Measurements from ENCODE around the gene NRP2. TPM values are rescaled to one million over a fixed set of nuclear protein-coding genes. Genes with fewer than 3 reads are reported as not detected.

The NRP2 gene
- total and polyA plus RNA-seq, 4 donors = 57.7 to 79.1 (median 62.4) TPM

DNA sequence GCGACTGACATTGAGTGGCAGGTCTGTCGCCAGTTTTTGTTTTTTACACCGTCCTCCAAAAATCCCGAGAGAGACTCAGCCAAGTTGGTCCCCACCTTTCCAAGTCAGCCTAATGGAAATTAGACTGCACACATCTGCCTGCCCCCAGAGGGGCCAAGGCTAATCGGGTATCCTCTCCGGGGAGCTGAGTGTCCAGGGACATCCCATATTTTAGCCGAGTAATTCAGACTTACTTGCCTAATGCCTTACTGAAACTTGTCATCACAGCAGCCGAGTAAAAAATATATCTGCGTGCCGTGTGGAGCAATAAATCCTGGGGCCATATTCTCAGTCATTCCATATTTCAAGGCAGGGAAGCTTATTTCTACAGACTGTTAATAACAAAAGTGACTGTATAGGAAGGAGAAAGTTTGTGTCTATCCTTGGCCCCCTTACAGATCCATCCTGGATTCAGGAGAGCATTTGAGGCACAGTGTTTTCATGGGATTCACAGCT is 38.9 kb upstream of the NRP2 start:
- Histone ChIP-seq H3K4me1 (ENCODE audit: control insufficient read depth, insufficient read depth, low read length) (no peaks in the 10 kb centered on the region), H3K4me3 (ENCODE audit: low read depth, low read length) (no peak overlapping the region), H3K27ac (ENCODE audit: low read depth, low read length) (no peak overlapping the region), H3K36me3 (ENCODE audit: control insufficient read depth, insufficient read depth, low read length) (no peaks in the 10 kb centered on the region), H3K9me3 (ENCODE audit: control insufficient read depth, insufficient read depth, low read length) (no peaks in the 10 kb centered on the region), H3K27me3 (ENCODE audit: control insufficient read depth, insufficient read depth, low read length) (no peaks in the 10 kb centered on the region)
- 77% methylated on average over 10 of the region's 10 CpGs for WGBS (ENCODE audit: insufficient coverage)
- DNase-seq (ENCODE audit: low read depth in 4 of 6, low spot score in 6 of 6) = peak in 1 of 6 donors; percentile 35

GRCh38 chr2:205644018-205644417 is 38.3 kb upstream of the NRP2 start:
- Histone ChIP-seq H3K9me3 (ENCODE audit: control insufficient read depth, insufficient read depth, low read length) (no peaks in the 10 kb centered on the region), H3K4me1 (ENCODE audit: control insufficient read depth, insufficient read depth, low read length) (no peaks in the 10 kb centered on the region), H3K27me3 (ENCODE audit: control insufficient read depth, insufficient read depth, low read length) (no peaks in the 10 kb centered on the region), H3K4me3 (ENCODE audit: low read depth, low read length) (no peak overlapping the region), H3K27ac (ENCODE audit: low read depth, low read length) (no peak overlapping the region), H3K36me3 (ENCODE audit: control insufficient read depth, insufficient read depth, low read length) (no peaks in the 10 kb centered on the region)
- DNase-seq (ENCODE audit: low read depth in 4 of 6, low spot score in 6 of 6) = no peak
- WGBS (ENCODE audit: insufficient coverage) = 86% methylated on average over 4 of the region's 5 CpGs

- no peak for DNase-seq (ENCODE audit: low read depth in 4 of 6, low spot score in 6 of 6)
- H3K27me3 ChIP-seq (ENCODE audit: control insufficient read depth, insufficient read depth, low read length) = no peaks in the 10 kb centered on the region
- H3K36me3 ChIP-seq (ENCODE audit: control insufficient read depth, insufficient read depth, low read length) = no peaks in the 10 kb centered on the region
- peaks cover 3% of the 10 kb centered on the region for H3K9me3 ChIP-seq (ENCODE audit: control insufficient read depth, insufficient read depth, low read length)
- H3K27ac ChIP-seq (ENCODE audit: low read depth, low read length) = no peak overlapping the region
- no peak overlapping the region for H3K4me3 ChIP-seq (ENCODE audit: low read depth, low read length)
- H3K4me1 ChIP-seq (ENCODE audit: control insufficient read depth, insufficient read depth, low read length) = no peaks in the 10 kb centered on the region
- 57% methylated on average over 2 of the region's 8 CpGs for WGBS (ENCODE audit: insufficient coverage)
Measured at GRCh38 chr2:205646680-205647079, 35.6 kb upstream of the NRP2 start.

- Histone ChIP-seq H3K27me3 (ENCODE audit: control insufficient read depth, insufficient read depth, low read length) (no peaks in the 10 kb centered on the region), H3K27ac (ENCODE audit: low read depth, low read length) (no peak overlapping the region), H3K4me1 (ENCODE audit: control insufficient read depth, insufficient read depth, low read length) (no peaks in the 10 kb centered on the region), H3K4me3 (ENCODE audit: low read depth, low read length) (no peak overlapping the region), H3K9me3 (ENCODE audit: control insufficient read depth, insufficient read depth, low read length) (peaks cover 3% of the 10 kb centered on the region), H3K36me3 (ENCODE audit: control insufficient read depth, insufficient read depth, low read length) (no peaks in the 10 kb centered on the region)
- WGBS (ENCODE audit: insufficient coverage) = 40% methylated on average over 4 of the region's 4 CpGs
- no peak for DNase-seq (ENCODE audit: low read depth in 4 of 6, low spot score in 6 of 6)
Measured at GRCh38 chr2:205650450-205650849, 31.9 kb upstream of the NRP2 start.

GRCh38 chr2:205650931-205651330 is 31.4 kb upstream of the NRP2 start:
- no peak for DNase-seq (ENCODE audit: low read depth in 4 of 6, low spot score in 6 of 6)
- Histone ChIP-seq H3K4me1 (ENCODE audit: control insufficient read depth, insufficient read depth, low read length) (no peaks in the 10 kb centered on the region), H3K36me3 (ENCODE audit: control insufficient read depth, insufficient read depth, low read length) (no peaks in the 10 kb centered on the region), H3K27me3 (ENCODE audit: control insufficient read depth, insufficient read depth, low read length) (no peaks in the 10 kb centered on the region), H3K27ac (ENCODE audit: low read depth, low read length) (no peak overlapping the region), H3K9me3 (ENCODE audit: control insufficient read depth, insufficient read depth, low read length) (peaks cover 3% of the 10 kb centered on the region), H3K4me3 (ENCODE audit: low read depth, low read length) (no peak overlapping the region)
- 86% methylated on average over 5 of the region's 7 CpGs for WGBS (ENCODE audit: insufficient coverage)

DNA sequence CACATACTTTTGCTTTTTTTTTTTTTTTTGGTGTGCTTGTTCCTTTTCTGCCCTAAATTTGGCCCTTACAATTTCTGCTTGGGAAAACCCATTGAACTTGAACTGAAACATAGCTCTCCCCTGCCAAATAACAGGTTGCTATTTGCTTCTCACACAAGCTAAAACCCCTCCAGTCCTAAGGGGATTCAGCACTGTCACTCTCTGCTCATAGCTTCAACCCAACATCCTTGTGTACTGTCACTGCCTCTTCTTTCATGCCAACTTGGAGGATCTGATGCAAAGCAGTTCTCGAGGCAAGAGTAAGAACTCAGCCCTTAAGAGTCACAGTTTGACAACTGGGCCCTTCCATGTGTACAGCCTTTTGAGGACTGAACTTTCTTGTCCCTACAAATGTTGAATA is 30.6 kb upstream of the NRP2 start:
- Histone ChIP-seq H3K4me3 (ENCODE audit: low read depth, low read length) (no peak overlapping the region), H3K27ac (ENCODE audit: low read depth, low read length) (no peak overlapping the region), H3K36me3 (ENCODE audit: control insufficient read depth, insufficient read depth, low read length) (no peaks in the 10 kb centered on the region), H3K4me1 (ENCODE audit: control insufficient read depth, insufficient read depth, low read length) (no peaks in the 10 kb centered on the region), H3K27me3 (ENCODE audit: control insufficient read depth, insufficient read depth, low read length) (no peaks in the 10 kb centered on the region), H3K9me3 (ENCODE audit: control insufficient read depth, insufficient read depth, low read length) (peaks cover 3% of the 10 kb centered on the region)
- DNase-seq (ENCODE audit: low read depth in 4 of 6, low spot score in 6 of 6) = no peak
- WGBS (ENCODE audit: insufficient coverage) = no CpG with 5 or more reads among the region's 1 CpG

GRCh38 chr2:205654878-205655605 is 27.3 kb upstream of the NRP2 start:
- no peaks in the 10 kb centered on the region for H3K27me3 ChIP-seq (ENCODE audit: control insufficient read depth, insufficient read depth, low read length)
- 95% methylated on average over 4 of the region's 10 CpGs for WGBS (ENCODE audit: insufficient coverage)
- no peaks in the 10 kb centered on the region for H3K4me1 ChIP-seq (ENCODE audit: control insufficient read depth, insufficient read depth, low read length)
- H3K4me3 ChIP-seq (ENCODE audit: low read depth, low read length) = no peak overlapping the region
- DNase-seq (ENCODE audit: low read depth in 4 of 6, low spot score in 6 of 6) = no peak
- no peaks in the 10 kb centered on the region for H3K36me3 ChIP-seq (ENCODE audit: control insufficient read depth, insufficient read depth, low read length)
- peaks cover 3% of the 10 kb centered on the region for H3K9me3 ChIP-seq (ENCODE audit: control insufficient read depth, insufficient read depth, low read length)
- no peak overlapping the region for H3K27ac ChIP-seq (ENCODE audit: low read depth, low read length)

GRCh38 chr2:205655779-205656456 is 26.4 kb upstream of the NRP2 start:
- Histone ChIP-seq H3K36me3 (ENCODE audit: control insufficient read depth, insufficient read depth, low read length) (no peaks in the 10 kb centered on the region), H3K4me3 (ENCODE audit: low read depth, low read length) (no peak overlapping the region), H3K27ac (ENCODE audit: low read depth, low read length) (no peak overlapping the region), H3K9me3 (ENCODE audit: control insufficient read depth, insufficient read depth, low read length) (peaks cover 3% of the 10 kb centered on the region), H3K27me3 (ENCODE audit: control insufficient read depth, insufficient read depth, low read length) (no peaks in the 10 kb centered on the region), H3K4me1 (ENCODE audit: control insufficient read depth, insufficient read depth, low read length) (no peaks in the 10 kb centered on the region)
- DNase-seq (ENCODE audit: low read depth in 4 of 6, low spot score in 6 of 6) = peak in 1 of 6 donors; percentile 24
- 41% methylated on average over 6 of the region's 6 CpGs for WGBS (ENCODE audit: insufficient coverage)

GRCh38 chr2:205656461-205656860 is 25.8 kb upstream of the NRP2 start:
- Histone ChIP-seq H3K4me1 (ENCODE audit: control insufficient read depth, insufficient read depth, low read length) (no peaks in the 10 kb centered on the region), H3K9me3 (ENCODE audit: control insufficient read depth, insufficient read depth, low read length) (no peaks in the 10 kb centered on the region), H3K36me3 (ENCODE audit: control insufficient read depth, insufficient read depth, low read length) (no peaks in the 10 kb centered on the region), H3K4me3 (ENCODE audit: low read depth, low read length) (no peak overlapping the region), H3K27ac (ENCODE audit: low read depth, low read length) (no peak overlapping the region), H3K27me3 (ENCODE audit: control insufficient read depth, insufficient read depth, low read length) (no peaks in the 10 kb centered on the region)
- 54% methylated on average over 3 of the region's 7 CpGs for WGBS (ENCODE audit: insufficient coverage)
- peak in 2 of 6 donors; percentile 32 to 73 for DNase-seq (ENCODE audit: low read depth in 4 of 6, low spot score in 6 of 6)

DNA sequence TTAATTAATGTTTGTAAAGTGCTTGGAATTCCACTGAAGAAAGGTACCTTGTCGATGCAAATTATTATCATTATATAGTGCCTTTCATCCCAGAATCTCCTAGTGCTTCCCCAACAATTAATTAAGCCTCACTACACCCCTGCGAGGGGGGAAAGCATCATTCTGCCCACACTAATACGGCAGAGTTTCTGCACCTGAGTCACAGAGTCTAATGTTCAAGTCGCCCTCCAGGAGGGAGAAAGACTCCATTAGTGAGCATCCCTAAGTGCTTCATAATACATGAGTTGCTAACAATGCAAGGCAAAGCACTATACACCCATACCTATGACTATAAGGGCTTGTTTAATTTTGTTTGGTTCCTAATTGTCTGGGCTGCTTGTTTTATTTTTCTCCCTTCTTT is 25.4 kb upstream of the NRP2 start:
- 63% methylated on average over 1 of the region's 4 CpGs for WGBS (ENCODE audit: insufficient coverage)
- Histone ChIP-seq H3K36me3 (ENCODE audit: control insufficient read depth, insufficient read depth, low read length) (no peaks in the 10 kb centered on the region), H3K27me3 (ENCODE audit: control insufficient read depth, insufficient read depth, low read length) (no peaks in the 10 kb centered on the region), H3K4me1 (ENCODE audit: control insufficient read depth, insufficient read depth, low read length) (no peaks in the 10 kb centered on the region), H3K4me3 (ENCODE audit: low read depth, low read length) (no peak overlapping the region), H3K9me3 (ENCODE audit: control insufficient read depth, insufficient read depth, low read length) (no peaks in the 10 kb centered on the region), H3K27ac (ENCODE audit: low read depth, low read length) (no peak overlapping the region)
- DNase-seq (ENCODE audit: low read depth in 4 of 6, low spot score in 6 of 6) = peak in 1 of 6 donors; percentile 71
